Fibroblast of skin of scalp (primary cell): ENCODE measurements around the gene ACYP2.
"Not testable (repeated sequence)": the region's sequence is repeated elsewhere in the genome, so short reads cannot be mapped to it uniquely, and the experiment has no call there.

Experiments
- DNase-seq: peaks from one replicate; pipeline ENCODE4 v3.0.0-alpha.2; 2013

ACYP2 gene

GRCh38 chr2:54099370-54099769, 16.0 kb upstream of the ACYP2 start:
- no peak for DNase-seq

DNA sequence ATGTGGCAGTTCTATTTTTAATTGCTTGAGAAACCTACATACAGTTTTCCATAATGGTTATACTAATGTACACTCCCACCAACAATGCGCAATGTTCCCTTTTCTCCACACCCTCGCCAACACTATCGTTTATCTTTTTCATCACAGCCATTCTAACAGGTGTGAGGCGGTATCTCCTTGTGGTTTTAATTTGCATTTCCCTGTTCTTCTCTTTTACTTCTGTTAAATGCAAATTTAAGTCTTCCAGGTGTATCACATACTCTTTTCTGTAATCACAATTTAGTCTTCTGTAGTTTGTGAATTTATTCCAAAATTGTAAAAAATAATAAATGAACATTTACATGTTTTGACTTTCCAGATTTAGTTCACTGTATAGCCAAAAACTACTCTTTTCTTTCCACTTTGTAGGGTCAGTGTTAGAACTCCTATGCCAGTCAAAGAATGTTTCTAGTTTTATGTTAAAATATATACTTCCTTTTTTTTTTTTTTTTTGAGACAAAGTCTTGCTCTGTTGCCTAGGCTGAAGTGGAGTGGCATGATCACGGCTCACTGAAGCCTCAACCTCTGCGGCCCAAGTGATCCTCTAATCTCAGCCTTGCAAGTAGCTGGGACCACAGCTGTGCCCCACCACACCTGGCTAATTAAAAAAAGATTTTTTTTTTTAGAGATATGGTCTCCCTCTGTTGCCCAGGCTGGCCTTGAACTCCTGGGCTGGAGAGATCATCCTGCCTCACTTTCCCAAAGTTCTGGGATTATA, 15.4 kb upstream of the ACYP2 start:
- DNase-seq, result no peak

- no peak for DNase-seq
Measured at GRCh38 chr2:54100772-54101171, 14.6 kb upstream of the ACYP2 start.

DNA sequence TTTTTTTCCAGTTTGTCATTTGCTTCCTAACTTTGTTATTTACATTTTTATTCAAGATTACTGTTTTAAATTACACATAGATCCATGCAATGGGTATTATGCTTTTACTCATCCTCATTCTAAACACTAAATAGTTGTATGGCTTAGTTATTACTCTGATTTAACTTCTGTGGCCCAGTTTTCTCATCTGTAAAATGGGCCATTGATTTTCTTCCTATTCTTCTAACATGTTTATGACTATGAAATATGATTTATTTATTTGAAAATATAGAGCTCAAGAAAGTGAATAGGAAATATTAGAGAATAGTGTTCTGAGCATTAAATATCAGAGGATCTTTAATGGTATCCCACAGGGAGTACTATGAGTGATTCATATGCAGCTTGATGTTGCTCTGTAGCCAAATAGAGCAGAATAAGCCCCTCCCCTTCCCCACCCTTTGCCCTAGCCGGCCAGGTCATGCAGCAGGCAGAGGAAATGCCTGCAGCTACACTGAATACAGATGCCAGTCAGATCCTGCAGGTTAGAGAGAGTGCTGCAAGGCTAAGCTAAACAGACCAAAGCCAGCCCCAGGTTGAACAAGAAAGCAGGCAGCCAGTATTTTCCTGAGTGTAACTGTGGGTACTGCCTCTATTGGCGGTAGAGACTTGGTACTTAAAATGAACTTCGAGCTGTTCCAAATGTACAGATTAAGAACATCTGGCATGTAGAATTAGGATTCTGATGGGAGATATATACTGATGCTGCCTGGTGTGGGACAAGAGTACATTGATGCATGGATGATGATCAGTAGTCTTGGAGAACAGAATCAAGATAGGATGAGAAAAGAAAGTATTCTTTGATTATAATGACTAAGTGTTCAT, 11.7 kb upstream of the ACYP2 start:
- DNase-seq, result peak; percentile 64

DNA sequence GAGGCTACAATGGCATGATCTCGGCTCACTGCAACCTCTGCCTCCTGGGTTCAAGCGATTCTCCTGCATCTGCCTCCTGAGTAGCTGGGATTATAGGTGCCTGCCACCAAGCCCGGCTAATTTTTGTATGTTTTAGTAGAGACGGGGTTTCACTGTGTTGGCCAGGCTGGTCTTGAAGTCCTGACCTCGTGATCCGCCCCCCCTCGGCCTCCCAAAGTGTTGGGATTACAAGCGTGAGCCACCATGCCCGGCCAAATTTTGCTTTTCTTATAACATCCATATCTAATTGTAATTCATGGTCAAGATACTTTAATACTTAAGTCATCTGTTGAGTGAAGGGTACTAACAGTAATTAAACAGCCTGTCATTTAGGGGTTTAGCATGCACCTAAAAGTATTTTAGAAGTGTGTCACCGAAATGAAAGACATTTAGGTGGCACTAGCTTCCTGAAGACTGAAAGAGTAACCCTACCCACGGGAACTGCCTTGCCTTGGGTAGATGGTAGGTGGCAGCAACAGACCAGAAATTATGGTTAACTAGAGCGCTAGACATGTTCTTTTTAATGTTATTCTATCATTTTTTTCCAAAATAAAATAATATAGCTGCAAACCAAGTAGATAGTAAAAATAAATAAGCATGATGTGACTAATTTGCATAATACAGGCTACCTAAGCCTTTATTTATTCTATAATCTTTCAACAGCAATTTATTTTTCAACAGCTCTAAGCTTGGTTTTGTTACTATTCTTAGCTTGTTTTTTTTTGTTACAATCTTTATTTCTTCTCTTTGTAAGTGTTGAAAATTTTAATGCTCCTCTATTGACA, 8.6 kb upstream of the ACYP2 start:
- peak; percentile 62 for DNase-seq

DNA sequence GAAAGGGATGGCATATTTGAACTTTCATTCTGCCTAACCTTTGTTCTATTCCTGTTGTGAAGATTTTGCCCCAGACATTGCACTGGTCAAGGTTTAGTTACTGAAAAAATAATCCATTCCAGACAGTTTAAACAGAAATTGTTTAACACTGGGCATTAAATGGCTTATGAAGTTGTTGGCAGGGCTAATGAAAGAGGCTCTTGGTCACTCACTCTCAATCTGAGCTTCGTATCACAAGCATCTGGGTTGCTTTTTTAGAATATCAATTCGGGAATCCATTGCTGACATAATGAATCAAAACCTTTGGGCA, 8.0 kb upstream of the ACYP2 start:
- no peak for DNase-seq

DNA sequence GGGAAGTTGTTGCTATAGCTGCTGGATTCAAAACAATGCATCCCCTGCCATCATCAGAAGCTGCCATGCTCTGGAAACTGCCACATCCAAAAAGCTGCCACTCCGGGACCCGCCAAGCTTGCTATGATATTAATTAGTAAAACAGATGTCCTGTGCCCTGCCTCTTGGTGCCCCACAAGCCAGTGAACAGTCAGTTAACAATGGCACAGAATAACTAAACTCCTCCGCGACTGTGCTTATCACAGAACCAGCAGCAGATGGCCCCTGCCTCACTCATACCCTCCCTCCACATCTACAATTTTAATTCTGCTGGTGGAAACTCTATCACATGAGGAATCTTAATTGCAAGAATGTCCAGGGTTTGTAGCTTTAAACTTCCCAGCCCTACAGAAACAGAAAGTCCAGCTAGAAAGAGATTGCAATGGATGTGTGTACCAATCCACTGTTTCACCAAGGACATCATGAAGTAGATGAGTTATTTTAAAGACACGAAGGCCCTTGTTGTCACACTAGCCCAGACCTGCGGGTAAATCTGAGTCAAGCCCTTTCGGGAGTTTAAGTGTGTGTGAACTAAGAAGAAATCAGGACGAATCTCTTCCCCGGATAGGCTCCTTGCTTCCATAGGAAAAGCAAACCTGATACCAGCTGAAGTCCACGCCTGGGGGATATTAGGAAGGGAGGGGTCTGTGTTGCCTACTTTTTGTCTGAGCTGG, 7.4 kb upstream of the ACYP2 start:
- no peak for DNase-seq

DNA sequence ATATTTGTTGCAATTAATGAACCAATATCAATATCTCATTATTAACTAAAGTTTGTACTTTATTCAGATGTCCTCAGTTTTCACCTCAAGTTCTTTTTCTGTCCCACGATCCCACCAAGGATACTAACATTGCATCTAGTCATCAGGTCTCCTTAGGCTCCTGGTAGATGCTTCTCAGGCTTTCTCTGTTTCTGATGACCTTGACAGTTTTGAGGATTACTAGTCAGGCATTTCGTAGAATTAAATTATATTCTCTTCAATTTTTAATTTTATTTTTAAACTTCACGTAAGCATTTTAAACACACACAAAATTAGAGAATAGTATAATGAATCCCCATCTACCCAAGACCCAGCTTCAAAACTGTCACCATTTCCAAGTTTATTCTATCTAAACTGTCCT, 5.6 kb upstream of the ACYP2 start:
- DNase-seq, result no peak

- DNase-seq, result not testable (repeated sequence)
Measured at GRCh38 chr2:54114479-54114878, 936 bp upstream of the ACYP2 start.

- DNase-seq, result no peak
Measured at GRCh38 chr2:54114936-54115283, 505 bp upstream of the ACYP2 start.

DNA sequence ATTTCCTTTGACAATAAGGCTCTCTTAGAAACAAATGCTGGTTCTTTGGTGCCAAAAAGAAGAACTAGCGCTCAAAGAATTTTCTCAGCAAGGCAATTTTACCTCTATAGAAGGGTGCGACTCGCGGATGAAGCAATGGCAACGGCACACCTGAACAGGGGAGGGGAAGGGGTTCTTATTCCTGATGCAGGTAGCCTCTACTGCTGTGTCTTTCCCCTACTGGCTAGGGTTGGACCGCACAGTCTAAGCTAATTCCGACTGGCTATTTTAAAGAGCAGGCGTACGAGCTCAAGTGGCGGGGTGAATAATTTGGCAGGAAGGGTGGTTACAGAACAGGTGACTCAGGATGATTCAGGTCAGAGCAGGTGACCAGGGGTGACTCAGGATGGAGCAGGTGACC, 1.2 kb downstream of the ACYP2 start:
- not testable (repeated sequence) for DNase-seq

DNA sequence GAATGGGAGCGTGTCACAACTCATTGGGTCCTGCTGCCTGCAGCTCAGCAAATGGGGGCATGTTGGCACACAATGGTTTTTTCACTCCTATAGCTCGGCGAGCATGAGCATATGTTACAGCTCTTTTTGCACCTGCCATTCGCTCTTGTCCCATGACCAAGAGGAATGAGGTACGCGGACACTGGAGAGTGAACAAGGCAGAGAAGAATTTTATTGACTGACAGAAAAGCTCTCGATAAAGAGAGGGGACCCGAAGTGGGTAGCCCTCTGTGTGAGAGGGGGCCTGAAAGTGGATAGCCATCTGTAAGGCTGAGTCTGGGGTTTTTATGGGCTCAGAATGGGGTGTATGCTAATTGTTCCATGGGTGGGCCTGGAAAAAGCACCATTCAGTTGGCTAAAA, 5.5 kb downstream of the ACYP2 start:
- no peak for DNase-seq

DNA sequence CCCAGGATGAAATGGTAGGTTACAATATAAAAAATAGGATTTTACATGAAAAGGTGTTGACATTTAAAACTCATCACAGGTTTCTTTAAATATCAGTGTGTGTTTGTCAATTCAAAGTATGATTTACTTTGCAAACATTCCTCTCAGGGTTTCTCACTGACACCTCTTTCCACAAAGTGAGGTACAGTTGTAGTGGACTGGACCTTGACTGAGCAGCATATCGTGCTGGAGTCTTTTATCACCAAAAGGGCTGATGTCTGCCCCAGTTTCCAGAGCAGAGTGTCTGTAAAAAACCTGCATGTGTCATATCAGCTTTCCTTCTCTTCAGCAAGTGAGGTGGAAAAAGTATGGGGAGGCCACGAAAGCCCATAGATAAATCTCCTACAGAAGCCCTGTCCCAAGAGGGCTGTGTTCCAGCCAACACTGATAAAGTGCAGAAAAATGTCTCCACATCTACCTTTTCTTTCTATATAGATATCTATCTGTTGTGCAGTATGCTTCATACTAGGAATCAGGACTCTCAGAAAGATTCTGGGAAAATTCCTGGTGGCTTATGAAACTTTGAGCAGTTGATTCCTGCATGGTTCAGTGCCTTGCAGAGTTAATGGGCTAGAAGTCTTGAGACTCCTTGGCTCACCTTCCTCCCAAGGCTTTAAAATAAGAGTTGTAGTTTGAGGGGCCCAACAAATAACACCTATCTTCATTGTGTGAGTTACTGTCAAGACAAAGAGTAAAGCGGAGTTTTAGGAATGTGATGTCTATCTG, 6.9 kb downstream of the ACYP2 start:
- no peak for DNase-seq

DNA sequence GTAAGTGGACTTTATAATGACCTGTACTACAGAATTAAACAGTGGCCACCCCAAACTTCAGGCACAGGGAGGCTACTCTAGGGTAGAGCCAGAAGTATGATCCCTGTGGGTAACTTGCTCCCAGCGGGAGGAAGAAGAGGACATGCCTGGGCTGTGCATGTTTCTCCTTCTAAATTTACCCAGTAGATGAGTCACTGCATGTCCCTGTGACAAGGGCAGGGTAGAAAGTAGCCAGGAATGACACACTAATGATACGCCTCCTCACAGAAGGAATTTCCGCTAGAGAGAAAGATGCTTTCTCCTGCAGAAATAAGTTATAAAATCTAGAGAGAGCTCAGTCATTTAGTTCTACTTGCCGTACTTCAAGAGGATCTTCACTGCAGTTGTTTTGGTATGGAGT, 7.5 kb downstream of the ACYP2 start:
- peak; percentile 76 for DNase-seq

- not testable (repeated sequence) for DNase-seq
Measured at GRCh38 chr2:54127174-54127573, 11.8 kb downstream of the ACYP2 start.

GRCh38 chr2:54133056-54133455, 17.6 kb downstream of the ACYP2 start:
- no peak for DNase-seq

DNA sequence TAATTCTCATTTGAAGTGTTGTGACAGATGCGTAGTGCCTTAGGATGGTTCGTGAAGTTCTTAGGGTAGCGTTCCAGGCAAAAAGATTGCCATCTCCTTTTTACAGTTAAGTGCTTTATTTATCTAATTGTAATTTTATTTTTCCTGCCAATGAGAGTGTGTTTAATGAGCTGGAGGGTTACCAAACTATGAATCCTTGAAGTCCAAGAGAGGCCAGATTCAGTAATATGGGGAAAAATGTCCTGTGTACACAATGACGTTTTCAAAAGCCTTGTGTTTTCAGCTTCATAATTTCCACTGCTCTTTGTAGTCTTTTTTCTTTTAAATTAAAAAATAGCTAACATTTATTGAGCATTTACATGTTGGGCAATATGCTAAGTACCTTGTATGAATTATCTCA, 23.8 kb downstream of the ACYP2 start:
- no peak for DNase-seq

- no peak for DNase-seq
Measured at GRCh38 chr2:54143780-54144179, 28.4 kb downstream of the ACYP2 start.

GRCh38 chr2:54148391-54148790, 33.0 kb downstream of the ACYP2 start:
- DNase-seq, result no peak

- DNase-seq, result peak; percentile 87
Measured at GRCh38 chr2:54149638-54150441, 34.4 kb downstream of the ACYP2 start.

GRCh38 chr2:54158311-54158710, 42.9 kb downstream of the ACYP2 start:
- DNase-seq, result no peak
